Measurements from ENCODE around the gene MAPK11. TPM values are rescaled to one million over a fixed set of nuclear protein-coding genes. Genes with fewer than 3 reads are reported as not detected.

Gene MAPK11
- total RNA-seq, 1 donor from 2014 or later: 21.8 TPM

- peak in 1 of 2 donors; percentile 56 for DNase-seq (ENCODE audit: low read depth in 2 of 2)
Observed at GRCh38 chr22:50308597-50308935, 38.4 kb upstream of the MAPK11 start.

- DNase-seq (ENCODE audit: low read depth in 2 of 2): no peak
Observed at GRCh38 chr22:50307890-50308596, 37.9 kb upstream of the MAPK11 start.

- peak; percentile 84 to 91 for DNase-seq (ENCODE audit: low read depth in 2 of 2)
Observed at GRCh38 chr22:50306753-50307749, 36.9 kb upstream of the MAPK11 start, which contains the start of gene PLXNB2. PLXNB2 (minus strand) TSS chr22:50307646; CDS start chr22:50290584, 17,062 bp downstream.

GRCh38 chr22:50305923-50306566, 35.9 kb upstream of the MAPK11 start:
- DNase-seq (ENCODE audit: low read depth in 2 of 2): peak; percentile 70 to 92

GRCh38 chr22:50305393-50305922, 35.3 kb upstream of the MAPK11 start:
- no peak for DNase-seq (ENCODE audit: low read depth in 2 of 2)

- DNase-seq (ENCODE audit: low read depth in 2 of 2): no peak
Observed at GRCh38 chr22:50304528-50305392, 34.6 kb upstream of the MAPK11 start.

GRCh38 chr22:50303848-50304527, 33.8 kb upstream of the MAPK11 start:
- peak in 1 of 2 donors; percentile 47 for DNase-seq (ENCODE audit: low read depth in 2 of 2)

GRCh38 chr22:50303515-50303847, 33.3 kb upstream of the MAPK11 start:
- DNase-seq (ENCODE audit: low read depth in 2 of 2): no peak

- DNase-seq (ENCODE audit: low read depth in 2 of 2): no peak
Observed at GRCh38 chr22:50302564-50302963, 32.4 kb upstream of the MAPK11 start.

GRCh38 chr22:50302041-50302541, 31.9 kb upstream of the MAPK11 start:
- no peak for DNase-seq (ENCODE audit: low read depth in 2 of 2)

- DNase-seq (ENCODE audit: low read depth in 2 of 2): no peak
Observed at GRCh38 chr22:50301581-50301991, 31.4 kb upstream of the MAPK11 start.

- no peak for DNase-seq (ENCODE audit: low read depth in 2 of 2)
Observed at GRCh38 chr22:50300620-50301257, 30.6 kb upstream of the MAPK11 start.

GRCh38 chr22:50299785-50300619, 29.8 kb upstream of the MAPK11 start:
- no peak for DNase-seq (ENCODE audit: low read depth in 2 of 2)

GRCh38 chr22:50298937-50299784, 29.0 kb upstream of the MAPK11 start:
- peak; percentile 47 to 61 for DNase-seq (ENCODE audit: low read depth in 2 of 2)

- DNase-seq (ENCODE audit: low read depth in 2 of 2): no peak
Observed at GRCh38 chr22:50298266-50298637, 28.1 kb upstream of the MAPK11 start.

- DNase-seq (ENCODE audit: low read depth in 2 of 2): no peak
Observed at GRCh38 chr22:50297510-50298265, 27.5 kb upstream of the MAPK11 start.

Measured in lung microvascular endothelial cell (primary cell).